Measurements from ENCODE around the gene LAMP2.
"Not testable (repeated sequence)": the region's sequence is repeated elsewhere in the genome, so short reads cannot be mapped to it uniquely, and the experiment has no call there.

Gene LAMP2

GRCh38 chrX:120468825-120469525, at the start of gene LAMP2:
TSS of gene LAMP2 (minus strand) at chrX:120469296. CDS start at chrX:120469169, 127 bp downstream.
- peak; percentile 79 for DNase-seq

GRCh38 chrX:120517936-120518335, 48.8 kb upstream of the LAMP2 start:
- DNase-seq, result no peak

- DNase-seq, result no peak
These were observed 45.1 kb upstream of the LAMP2 start for GRCh38 chrX:120514236-120514635.

GRCh38 chrX:120512627-120513026, 43.5 kb upstream of the LAMP2 start:
- DNase-seq, result no peak

GRCh38 chrX:120512222-120512621, 43.1 kb upstream of the LAMP2 start:
- DNase-seq, result no peak

DNA sequence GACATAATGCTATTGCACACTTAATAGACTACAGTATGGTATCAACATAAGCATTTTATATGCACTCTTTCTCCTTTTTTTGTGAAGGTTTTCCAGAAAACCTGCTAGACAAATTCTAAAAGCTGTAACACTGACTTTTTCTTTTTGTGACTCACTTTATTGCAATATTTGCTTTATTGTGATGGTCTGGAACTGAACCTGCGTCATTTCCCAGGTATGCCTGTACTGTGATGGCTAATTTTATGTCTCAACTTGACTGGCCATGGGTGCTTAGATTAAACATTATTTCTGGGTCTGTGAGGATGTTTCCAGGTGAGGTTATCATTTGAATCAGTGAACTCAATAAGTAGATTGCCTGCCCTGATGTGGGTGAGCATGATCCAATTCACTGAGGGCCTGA, 35.5 kb upstream of the LAMP2 start:
- DNase-seq, result no peak

DNA sequence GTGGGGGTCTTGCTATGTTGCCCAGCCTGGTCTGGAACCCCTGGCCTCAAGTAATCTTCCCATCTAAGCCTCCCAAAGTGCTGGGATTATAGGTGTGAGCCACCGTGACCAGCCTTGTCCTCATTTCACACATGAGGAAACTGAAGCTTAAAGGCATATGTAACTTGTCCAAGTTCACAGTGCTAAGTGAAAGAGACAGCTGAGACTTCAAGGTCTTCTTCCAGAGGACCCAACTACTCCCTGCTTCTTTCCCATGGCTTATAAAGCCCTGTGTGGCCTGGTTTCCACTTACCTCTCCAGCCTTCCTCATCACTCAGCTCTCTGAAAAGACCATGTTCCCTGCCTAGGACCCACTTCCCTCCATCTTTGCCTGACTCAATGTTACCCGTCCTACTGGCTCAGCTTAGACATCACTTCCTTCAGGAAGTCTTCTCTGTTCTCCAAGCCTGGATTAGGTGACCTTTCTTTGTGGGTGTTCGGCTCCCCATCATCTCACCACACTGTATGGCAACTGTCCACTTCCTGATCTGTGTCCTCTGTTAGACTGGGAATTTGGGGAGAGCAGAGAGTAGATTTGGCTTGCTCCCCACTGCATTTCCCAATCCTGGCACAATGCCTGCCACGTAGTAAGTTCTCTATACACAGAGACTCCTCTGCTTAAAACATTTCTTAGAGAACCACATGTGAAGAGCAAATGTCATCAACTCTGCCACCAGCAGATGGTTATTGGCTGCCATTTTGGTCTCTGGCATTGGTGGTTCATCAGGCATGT, 30.4 kb upstream of the LAMP2 start:
- no peak for DNase-seq

DNA sequence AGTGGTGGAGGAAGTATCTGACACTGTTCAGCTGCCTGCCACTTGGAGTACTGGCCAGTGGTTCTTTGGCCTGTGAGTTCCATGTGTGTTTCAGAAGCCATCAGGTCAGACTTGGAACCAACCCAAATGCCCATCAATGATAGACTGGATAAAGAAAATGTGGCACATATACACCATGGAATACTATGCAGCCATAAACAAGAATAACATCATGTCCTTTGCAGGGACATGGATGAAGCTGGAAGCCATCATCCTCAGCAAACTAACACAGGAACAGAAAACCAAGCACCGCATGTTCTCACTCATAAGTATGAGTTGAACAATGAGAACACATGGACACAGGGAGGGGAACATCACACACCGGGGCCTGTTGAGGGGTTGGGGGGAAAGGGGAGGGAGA, 21.0 kb upstream of the LAMP2 start:
- not testable (repeated sequence) for DNase-seq

DNA sequence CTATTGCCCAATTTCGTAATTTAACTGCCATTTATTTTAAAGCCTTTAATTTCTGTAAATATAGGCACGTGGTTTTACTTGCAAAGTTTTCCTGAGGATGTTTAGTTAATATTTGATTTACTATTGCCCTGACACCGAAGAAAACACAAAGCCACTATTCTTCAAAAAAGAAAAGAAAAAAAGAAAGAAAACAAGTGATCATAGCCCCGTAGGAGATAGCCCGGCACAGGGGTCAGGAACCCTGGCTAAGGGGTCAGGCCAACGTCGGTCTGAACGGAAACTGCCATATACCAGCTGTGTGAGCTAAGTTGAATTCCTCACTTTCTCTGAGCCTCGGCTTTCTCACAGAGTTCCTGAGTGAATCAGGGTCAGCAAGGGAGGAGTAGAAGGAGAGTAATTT, 17.7 kb upstream of the LAMP2 start:
- no peak for DNase-seq

- DNase-seq, result peak; percentile 45
These were observed 16.8 kb upstream of the LAMP2 start for GRCh38 chrX:120485638-120486520.

- DNase-seq, result no peak
These were observed 16.2 kb upstream of the LAMP2 start for GRCh38 chrX:120485315-120485637.

- no peak for DNase-seq
These were observed 8.4 kb upstream of the LAMP2 start for GRCh38 chrX:120477453-120477852.

GRCh38 chrX:120476714-120477113, 7.6 kb upstream of the LAMP2 start:
- DNase-seq, result no peak

- not testable (repeated sequence) for DNase-seq
These were observed 6.4 kb upstream of the LAMP2 start for GRCh38 chrX:120475447-120475846.

DNA sequence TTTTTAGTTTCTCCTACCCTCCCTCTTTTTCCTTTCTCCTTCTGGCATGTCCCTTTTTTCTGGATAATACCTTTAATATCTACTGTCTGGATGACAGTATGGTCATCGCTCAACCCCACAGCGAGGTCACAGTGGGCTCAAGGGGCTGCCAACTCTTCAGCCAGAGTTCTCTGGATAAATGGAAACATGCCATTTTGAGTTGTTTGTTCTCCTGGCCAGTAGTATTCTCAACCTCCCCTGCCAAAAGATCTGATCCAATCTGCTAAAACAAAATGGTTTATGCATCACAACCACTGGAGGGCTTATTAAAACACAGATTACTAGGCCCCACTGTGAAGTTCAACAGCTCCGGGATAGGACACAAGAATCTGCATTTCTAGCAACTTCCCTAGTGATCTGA, 5.0 kb upstream of the LAMP2 start:
- DNase-seq, result no peak

DNA sequence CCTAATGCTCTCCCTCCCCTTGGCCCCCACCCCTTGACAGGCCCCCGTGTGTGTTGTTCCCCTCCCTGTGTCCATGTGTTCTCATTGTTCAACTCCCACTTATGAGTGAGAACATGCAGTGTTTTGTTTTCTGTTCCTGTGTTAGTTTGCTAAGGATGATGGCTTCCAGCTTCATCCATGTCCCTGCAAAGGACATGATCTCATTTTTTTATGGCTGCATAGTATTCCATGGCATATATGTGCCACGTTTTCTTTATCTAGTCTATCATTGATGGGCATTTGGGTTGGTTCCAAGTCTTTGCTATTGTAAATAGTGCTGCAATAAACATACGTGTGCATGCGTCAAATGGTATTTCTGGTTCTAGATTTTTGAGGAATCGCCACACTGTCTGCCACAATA, 561 bp upstream of the LAMP2 start:
- DNase-seq, result not testable (repeated sequence)

DNA sequence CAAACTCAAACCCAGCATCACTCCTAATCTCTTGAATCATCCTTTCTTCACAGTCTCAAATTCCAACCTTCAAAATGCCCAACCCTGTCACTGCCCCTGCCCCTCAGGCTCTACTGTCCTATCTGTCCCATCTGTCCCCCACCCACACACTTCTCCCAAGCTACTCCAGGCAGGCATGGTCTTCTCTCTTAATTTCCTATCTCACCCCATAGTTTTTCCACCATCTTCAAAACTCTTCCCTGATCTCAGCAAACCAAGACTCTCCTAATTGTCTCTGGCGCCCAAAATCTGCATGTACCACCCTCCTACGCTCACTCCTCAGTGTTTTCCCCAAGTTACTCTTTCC, 644 bp downstream of the LAMP2 start:
- DNase-seq, result no peak

GRCh38 chrX:120468071-120468470, 1.0 kb downstream of the LAMP2 start:
- DNase-seq, result no peak

DNA sequence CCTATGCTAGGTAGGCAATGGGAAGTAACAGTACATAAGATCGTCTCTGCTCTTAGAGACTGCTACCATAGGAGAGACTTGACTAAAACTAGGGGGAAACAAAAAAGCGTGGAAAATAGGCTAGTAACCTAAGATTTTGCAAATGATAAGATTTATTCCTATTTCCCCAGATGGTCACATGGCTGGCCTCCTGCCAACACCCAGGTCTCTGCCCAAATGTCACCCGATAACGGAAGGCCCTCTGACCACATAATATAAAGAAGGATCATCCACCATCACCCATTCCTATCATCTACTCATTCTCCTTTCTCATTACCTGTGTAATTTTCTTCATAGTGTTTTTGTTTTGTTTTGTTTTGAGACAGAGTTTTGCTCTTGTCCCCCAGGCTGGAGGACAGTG, 4.7 kb downstream of the LAMP2 start:
- DNase-seq, result no peak

DNA sequence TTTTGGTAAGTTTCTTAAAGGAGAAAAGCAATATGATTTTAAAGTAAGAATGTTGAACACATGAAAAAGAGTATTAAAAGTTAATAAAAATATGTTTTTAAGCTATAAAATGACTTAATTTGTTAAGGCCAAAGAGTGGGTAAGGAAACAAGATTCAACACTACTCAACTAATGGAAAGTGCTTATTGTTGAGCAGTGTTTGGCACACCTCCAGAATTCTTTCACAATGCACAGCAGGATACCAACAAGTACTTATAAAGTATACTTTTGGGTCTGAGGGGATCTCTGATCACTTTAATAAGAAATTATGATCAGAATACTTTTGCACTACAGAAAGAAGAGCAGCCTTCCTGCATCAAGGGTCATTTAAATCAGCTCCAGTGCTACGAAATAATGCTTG, 5.9 kb downstream of the LAMP2 start:
- DNase-seq, result no peak

GRCh38 chrX:120462370-120462769, 6.7 kb downstream of the LAMP2 start:
- DNase-seq, result no peak

DNA sequence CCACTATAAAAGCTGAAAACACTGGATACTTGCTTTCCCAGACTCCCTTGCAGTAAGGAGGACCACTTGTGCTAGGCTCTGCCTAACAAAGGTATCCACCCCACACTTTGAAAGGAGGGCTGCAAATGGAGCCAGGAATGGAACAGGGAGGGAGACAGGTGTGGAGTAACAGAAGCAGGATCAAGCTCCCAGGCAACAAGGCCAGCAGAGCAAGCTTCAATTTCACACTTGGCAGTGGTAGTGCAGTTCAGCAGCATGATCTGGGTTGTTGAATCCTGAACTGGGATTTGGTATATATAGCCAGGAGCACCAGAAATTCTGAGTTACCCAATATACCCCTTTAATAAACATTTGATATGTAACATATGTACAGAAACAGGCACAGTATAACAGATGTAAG, 9.8 kb downstream of the LAMP2 start:
- DNase-seq, result no peak

- no peak for DNase-seq
These were observed 11.3 kb downstream of the LAMP2 start for GRCh38 chrX:120457766-120458180.

- DNase-seq, result no peak
These were observed 12.1 kb downstream of the LAMP2 start for GRCh38 chrX:120456973-120457372.

Data from activated CD8-positive, alpha-beta memory T cell treated with anti-CD3 and anti-CD28 coated beads, Interleukin-2, amount 50 U/mL, for 4 hours (primary cell).